MM.1S (cell line): ENCODE measurements around the gene SFMBT2.

Experiments used
- DNase-seq: peaks from one replicate; pipeline ENCODE4 v3.0.0-alpha.2; 2015
- H2AFZ ChIP-seq: fragments of 300-600 bp; sonication (generic); 2 replicates; pipeline ENCODE4 v1.6.0; 2016; ENCODE audit warnings: antibody characterized with exemption, low read length
- H3F3A ChIP-seq: fragments of 300-600 bp; sonication (generic); 2 replicates; pipeline ENCODE4 v1.6.1; 2016; ENCODE audit warnings: mild to moderate bottlenecking, antibody characterized with exemption, low read length, moderate library complexity, mixed read lengths; ENCODE audit not compliant: insufficient read depth
- H3K27ac ChIP-seq: fragments of 300-600 bp; sonication (generic); 2 replicates; pipeline ENCODE4 v1.5.1; 2016; ENCODE audit warnings: mild to moderate bottlenecking, low read length
- H3K27me3 ChIP-seq: fragments of 300-600 bp; sonication (generic); replicated peaks from 2 replicates; pipeline ENCODE4 v1.6.0; 2016; ENCODE audit warnings: low read length; ENCODE audit not compliant: insufficient read depth
- H3K36me3 ChIP-seq: fragments of 300-600 bp; sonication (generic); replicated peaks from 2 replicates; pipeline ENCODE4 v1.6.1; 2016; ENCODE audit warnings: mild to moderate bottlenecking, low read length, mixed read lengths; ENCODE audit not compliant: insufficient read depth
- H3K4me1 ChIP-seq: fragments of 300-600 bp; sonication (generic); 2 replicates; pipeline ENCODE4 v1.6.1; 2016; ENCODE audit warnings: low read length, mixed read lengths
- H3K4me2 ChIP-seq: fragments of 300-600 bp; sonication (generic); 2 replicates; pipeline ENCODE4 v1.6.0; 2016; ENCODE audit warnings: low read depth, low read length
- H3K4me3 ChIP-seq: fragments of 300-600 bp; sonication (generic); 2 replicates; pipeline ENCODE4 v1.5.1; 2016; ENCODE audit warnings: low read length, mixed read lengths
- H3K79me2 ChIP-seq: fragments of 300-600 bp; sonication (generic); 2 replicates; pipeline ENCODE4 v1.6.1; 2016; ENCODE audit warnings: mixed run types, low read length, mixed read lengths
- H3K9ac ChIP-seq: fragments of 300-600 bp; sonication (generic); 2 replicates; pipeline ENCODE4 v1.6.1; 2016; ENCODE audit warnings: low read length, mixed read lengths
- H3K9me2 ChIP-seq: fragments of 300-600 bp; sonication (generic); replicated peaks from 2 replicates; pipeline ENCODE4 v1.6.1; 2016; ENCODE audit warnings: mild to moderate bottlenecking, low read length, mixed read lengths; ENCODE audit not compliant: insufficient read depth
- H3K9me3 ChIP-seq: fragments of 300-600 bp; sonication (generic); replicated peaks from 2 replicates; pipeline ENCODE4 v1.6.1; 2016; ENCODE audit warnings: mild to moderate bottlenecking, low read length, mixed read lengths; ENCODE audit not compliant: insufficient read depth
- H4K20me1 ChIP-seq: fragments of 300-600 bp; sonication (generic); 2 replicates; pipeline ENCODE4 v1.6.1; 2016; ENCODE audit warnings: mild to moderate bottlenecking, low read length, moderate library complexity, mixed read lengths; ENCODE audit not compliant: insufficient read depth
- CTCF ChIP-seq: fragments of 300-600 bp; sonication (generic); IDR thresholded peaks from 2 replicates; pipeline ENCODE4 v1.5.1; 2016; ENCODE audit warnings: antibody characterized with exemption, low read length, mixed read lengths
- EZH2 ChIP-seq: fragments of 300-600 bp; sonication (generic); optimal IDR thresholded peaks from 2 replicates; pipeline ENCODE3; 2017; ENCODE audit warnings: low read depth, mild to moderate bottlenecking, antibody characterized with exemption, low read length, mixed read lengths
- EZH2phosphoT487 ChIP-seq: fragments of 300-600 bp; sonication (generic); IDR thresholded peaks from 2 replicates; pipeline ENCODE4 v1.6.1; 2018; ENCODE audit warnings: antibody characterized with exemption, low read length

SFMBT2 gene

GRCh38 chr10:7285522-7286322, 125.1 kb downstream of the SFMBT2 start:
- Histone ChIP-seq H3K9ac (no peak overlapping the region), H3K4me2 (no peak overlapping the region), H3K36me3 (no peaks in the 10 kb centered on the region), H3K4me3 (no peak overlapping the region), H4K20me1 (peaks cover 40% of the 10 kb centered on the region), H3F3A (0 out of 2 replicates have a peak, but pooled peaks cover 4% of the 10 kb centered on the region), H3K9me2 (no peaks in the 10 kb centered on the region), H3K27me3 (no peaks in the 10 kb centered on the region), H3K9me3 (no peaks in the 10 kb centered on the region), H3K79me2 (peaks cover 98% of the 10 kb centered on the region), H2AFZ (no peak overlapping the region), H3K4me1 (peaks cover 5% of the 10 kb centered on the region; the same call in 1 of the 2 replicates), H3K27ac (no peak overlapping the region)
- no peak for TF ChIP-seq EZH2
- TF ChIP-seq EZH2phosphoT487, result no peak
- no peak for TF ChIP-seq CTCF
- no peak for DNase-seq

DNA sequence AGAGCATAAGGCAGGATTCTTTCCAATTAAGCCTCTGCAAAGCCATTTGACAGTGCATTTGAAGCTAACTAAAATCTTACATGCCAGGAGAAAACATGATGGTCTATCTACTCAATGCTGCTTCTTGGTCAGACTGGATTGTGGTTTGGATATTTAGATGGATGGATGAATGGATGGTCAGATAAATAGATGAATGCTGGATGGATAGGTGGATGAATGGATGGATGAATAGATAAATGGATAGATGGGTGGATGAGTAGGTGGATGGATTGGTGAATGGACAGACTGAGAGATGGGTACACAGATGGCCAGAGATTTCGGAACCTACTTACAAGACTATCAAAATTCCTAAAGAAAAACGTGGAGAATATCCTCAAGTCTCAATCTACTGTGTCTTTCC, 127.6 kb downstream of the SFMBT2 start:
- H3K27ac ChIP-seq, result no peak overlapping the region
- peaks cover 5% of the 10 kb centered on the region; the same call in 1 of the 2 replicates for H3K4me1 ChIP-seq
- H3K9ac ChIP-seq, result no peak overlapping the region
- H3F3A ChIP-seq, result 0 out of 2 replicates have a peak, but pooled peaks cover 4% of the 10 kb centered on the region
- no peaks in the 10 kb centered on the region for H3K36me3 ChIP-seq
- H3K4me2 ChIP-seq, result no peak overlapping the region
- no peak overlapping the region for H2AFZ ChIP-seq
- no peaks in the 10 kb centered on the region for H3K9me2 ChIP-seq
- DNase-seq, result no peak
- no peak overlapping the region for H3K4me3 ChIP-seq
- TF ChIP-seq EZH2phosphoT487, result no peak
- TF ChIP-seq CTCF, result no peak
- no peak for TF ChIP-seq EZH2
- no peaks in the 10 kb centered on the region for H3K27me3 ChIP-seq
- H3K79me2 ChIP-seq, result peaks cover 97% of the 10 kb centered on the region
- H3K9me3 ChIP-seq, result no peaks in the 10 kb centered on the region
- peaks cover 26% of the 10 kb centered on the region for H4K20me1 ChIP-seq

GRCh38 chr10:7282457-7282856, 128.4 kb downstream of the SFMBT2 start:
- DNase-seq, result no peak
- Histone ChIP-seq H3K27ac (no peak overlapping the region), H4K20me1 (peaks cover 20% of the 10 kb centered on the region), H3K4me2 (no peak overlapping the region), H3K4me1 (peaks cover 5% of the 10 kb centered on the region; the same call in 1 of the 2 replicates), H3K27me3 (no peaks in the 10 kb centered on the region), H3K9me3 (no peaks in the 10 kb centered on the region), H3K9me2 (no peaks in the 10 kb centered on the region), H3K4me3 (no peak overlapping the region), H2AFZ (no peak overlapping the region), H3K36me3 (no peaks in the 10 kb centered on the region), H3K79me2 (peaks cover 97% of the 10 kb centered on the region), H3K9ac (no peak overlapping the region), H3F3A (0 out of 2 replicates have a peak, but pooled peaks cover 4% of the 10 kb centered on the region)
- TF ChIP-seq EZH2phosphoT487 (no peak), CTCF (no peak), EZH2 (no peak)
